PC-9 (cell line): ENCODE data around the gene NATD1.

Experiments used
- EZH2 ChIP-seq: fragments of 200-600 bp; sonication (generic); IDR thresholded peaks from 2 replicates; pipeline ENCODE4 v1.8.0; 2017; ENCODE audit warnings: antibody characterized with exemption, low read depth
- TF ChIP-seq, protein P1 (sequence below): fragments of 200-600 bp; sonication (generic); conservative IDR thresholded peaks from 2 replicates; pipeline ENCODE4 v1.6.1; 2017; ENCODE audit warnings: mixed run types, antibody characterized with exemption, mild to moderate bottlenecking, moderate library complexity

DNA sequence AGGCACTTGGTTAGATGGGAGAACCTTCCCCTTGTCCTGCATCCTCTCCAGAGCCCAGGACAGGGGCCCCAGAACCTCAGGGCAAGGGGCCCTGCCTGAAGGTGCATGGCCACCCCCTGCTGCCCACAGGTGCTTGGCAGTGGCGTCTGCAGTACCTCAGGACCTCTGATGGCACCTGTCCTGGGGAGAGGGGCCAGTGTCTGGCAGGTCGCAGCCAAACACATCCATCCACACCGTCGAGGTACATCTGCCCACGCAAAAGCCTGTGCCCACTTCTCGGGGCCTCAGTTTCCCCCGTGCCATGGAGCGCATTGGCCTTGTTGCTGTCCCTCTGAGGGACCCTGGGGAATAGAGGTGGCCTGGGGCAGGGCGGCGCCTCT, 40.6 kb upstream of the NATD1 start:
- TF ChIP-seq, protein P1, sequence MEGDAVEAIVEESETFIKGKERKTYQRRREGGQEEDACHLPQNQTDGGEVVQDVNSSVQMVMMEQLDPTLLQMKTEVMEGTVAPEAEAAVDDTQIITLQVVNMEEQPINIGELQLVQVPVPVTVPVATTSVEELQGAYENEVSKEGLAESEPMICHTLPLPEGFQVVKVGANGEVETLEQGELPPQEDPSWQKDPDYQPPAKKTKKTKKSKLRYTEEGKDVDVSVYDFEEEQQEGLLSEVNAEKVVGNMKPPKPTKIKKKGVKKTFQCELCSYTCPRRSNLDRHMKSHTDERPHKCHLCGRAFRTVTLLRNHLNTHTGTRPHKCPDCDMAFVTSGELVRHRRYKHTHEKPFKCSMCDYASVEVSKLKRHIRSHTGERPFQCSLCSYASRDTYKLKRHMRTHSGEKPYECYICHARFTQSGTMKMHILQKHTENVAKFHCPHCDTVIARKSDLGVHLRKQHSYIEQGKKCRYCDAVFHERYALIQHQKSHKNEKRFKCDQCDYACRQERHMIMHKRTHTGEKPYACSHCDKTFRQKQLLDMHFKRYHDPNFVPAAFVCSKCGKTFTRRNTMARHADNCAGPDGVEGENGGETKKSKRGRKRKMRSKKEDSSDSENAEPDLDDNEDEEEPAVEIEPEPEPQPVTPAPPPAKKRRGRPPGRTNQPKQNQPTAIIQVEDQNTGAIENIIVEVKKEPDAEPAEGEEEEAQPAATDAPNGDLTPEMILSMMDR = no peak
- TF ChIP-seq EZH2 = no peak
